ENCODE data around the gene UCHL1.

DNA sequence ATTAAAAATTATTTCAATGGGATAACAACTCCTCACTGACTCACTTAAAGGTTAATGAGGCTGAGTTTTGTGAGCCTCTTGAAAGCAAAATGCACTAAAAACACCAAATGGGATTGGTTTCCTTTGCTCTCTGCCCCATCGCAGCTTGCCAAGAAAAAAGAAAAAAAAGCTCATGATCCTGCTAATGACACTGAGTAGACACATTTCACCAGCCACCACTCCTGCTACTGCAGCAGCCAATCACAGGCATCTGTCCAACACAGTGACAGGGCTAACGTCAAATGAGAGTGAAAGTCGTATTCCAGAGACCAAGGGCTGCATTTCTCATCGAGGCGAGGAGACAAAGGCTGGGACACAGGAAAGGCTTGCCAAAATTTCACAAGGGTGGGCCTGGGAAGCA lies 47.5 kb upstream of the UCHL1 start:
- no peak for TF ChIP-seq YY1 (IDR thresholded peaks at IDR 0.05)
- no peak for TF ChIP-seq FOXA1 (IDR thresholded peaks at IDR 0.05)
- TF ChIP-seq SP1 (IDR thresholded peaks at IDR 0.05): peak; percentile 39
- TF ChIP-seq, protein P1, sequence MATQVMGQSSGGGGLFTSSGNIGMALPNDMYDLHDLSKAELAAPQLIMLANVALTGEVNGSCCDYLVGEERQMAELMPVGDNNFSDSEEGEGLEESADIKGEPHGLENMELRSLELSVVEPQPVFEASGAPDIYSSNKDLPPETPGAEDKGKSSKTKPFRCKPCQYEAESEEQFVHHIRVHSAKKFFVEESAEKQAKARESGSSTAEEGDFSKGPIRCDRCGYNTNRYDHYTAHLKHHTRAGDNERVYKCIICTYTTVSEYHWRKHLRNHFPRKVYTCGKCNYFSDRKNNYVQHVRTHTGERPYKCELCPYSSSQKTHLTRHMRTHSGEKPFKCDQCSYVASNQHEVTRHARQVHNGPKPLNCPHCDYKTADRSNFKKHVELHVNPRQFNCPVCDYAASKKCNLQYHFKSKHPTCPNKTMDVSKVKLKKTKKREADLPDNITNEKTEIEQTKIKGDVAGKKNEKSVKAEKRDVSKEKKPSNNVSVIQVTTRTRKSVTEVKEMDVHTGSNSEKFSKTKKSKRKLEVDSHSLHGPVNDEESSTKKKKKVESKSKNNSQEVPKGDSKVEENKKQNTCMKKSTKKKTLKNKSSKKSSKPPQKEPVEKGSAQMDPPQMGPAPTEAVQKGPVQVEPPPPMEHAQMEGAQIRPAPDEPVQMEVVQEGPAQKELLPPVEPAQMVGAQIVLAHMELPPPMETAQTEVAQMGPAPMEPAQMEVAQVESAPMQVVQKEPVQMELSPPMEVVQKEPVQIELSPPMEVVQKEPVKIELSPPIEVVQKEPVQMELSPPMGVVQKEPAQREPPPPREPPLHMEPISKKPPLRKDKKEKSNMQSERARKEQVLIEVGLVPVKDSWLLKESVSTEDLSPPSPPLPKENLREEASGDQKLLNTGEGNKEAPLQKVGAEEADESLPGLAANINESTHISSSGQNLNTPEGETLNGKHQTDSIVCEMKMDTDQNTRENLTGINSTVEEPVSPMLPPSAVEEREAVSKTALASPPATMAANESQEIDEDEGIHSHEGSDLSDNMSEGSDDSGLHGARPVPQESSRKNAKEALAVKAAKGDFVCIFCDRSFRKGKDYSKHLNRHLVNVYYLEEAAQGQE (IDR thresholded peaks at IDR 0.05): no peak
- TF ChIP-seq, protein P2, sequence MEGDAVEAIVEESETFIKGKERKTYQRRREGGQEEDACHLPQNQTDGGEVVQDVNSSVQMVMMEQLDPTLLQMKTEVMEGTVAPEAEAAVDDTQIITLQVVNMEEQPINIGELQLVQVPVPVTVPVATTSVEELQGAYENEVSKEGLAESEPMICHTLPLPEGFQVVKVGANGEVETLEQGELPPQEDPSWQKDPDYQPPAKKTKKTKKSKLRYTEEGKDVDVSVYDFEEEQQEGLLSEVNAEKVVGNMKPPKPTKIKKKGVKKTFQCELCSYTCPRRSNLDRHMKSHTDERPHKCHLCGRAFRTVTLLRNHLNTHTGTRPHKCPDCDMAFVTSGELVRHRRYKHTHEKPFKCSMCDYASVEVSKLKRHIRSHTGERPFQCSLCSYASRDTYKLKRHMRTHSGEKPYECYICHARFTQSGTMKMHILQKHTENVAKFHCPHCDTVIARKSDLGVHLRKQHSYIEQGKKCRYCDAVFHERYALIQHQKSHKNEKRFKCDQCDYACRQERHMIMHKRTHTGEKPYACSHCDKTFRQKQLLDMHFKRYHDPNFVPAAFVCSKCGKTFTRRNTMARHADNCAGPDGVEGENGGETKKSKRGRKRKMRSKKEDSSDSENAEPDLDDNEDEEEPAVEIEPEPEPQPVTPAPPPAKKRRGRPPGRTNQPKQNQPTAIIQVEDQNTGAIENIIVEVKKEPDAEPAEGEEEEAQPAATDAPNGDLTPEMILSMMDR (IDR thresholded peaks at IDR 0.05; ENCODE audit: low read depth, low read length, missing input control): no peak
- TF ChIP-seq EGR1 (IDR thresholded peaks at IDR 0.05; ENCODE audit: low read depth in 2 of 2): no peak
- TF ChIP-seq JUND (IDR thresholded peaks at IDR 0.05): no peak
- TF ChIP-seq, protein P3, sequence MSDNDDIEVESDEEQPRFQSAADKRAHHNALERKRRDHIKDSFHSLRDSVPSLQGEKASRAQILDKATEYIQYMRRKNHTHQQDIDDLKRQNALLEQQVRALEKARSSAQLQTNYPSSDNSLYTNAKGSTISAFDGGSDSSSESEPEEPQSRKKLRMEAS (IDR thresholded peaks at IDR 0.05): no peak
- peak in 1 of 2 donors; percentile 18 for TF ChIP-seq RAD21 (IDR thresholded peaks at IDR 0.05)
